GM04504 (cell line): ENCODE measurements around the gene MAGI1.
A peak's percentile ranks its signal among the peaks of the same experiment; 100 is the strongest.
"Not testable (repeated sequence)": the region's sequence is repeated elsewhere in the genome, so short reads cannot be mapped to it uniquely, and the experiment has no call there.

Source experiments
- DNase-seq: peaks from one replicate; pipeline ENCODE4 v3.0.0-alpha.2; 2012; ENCODE audit warnings: low read depth

The MAGI1 gene

DNA sequence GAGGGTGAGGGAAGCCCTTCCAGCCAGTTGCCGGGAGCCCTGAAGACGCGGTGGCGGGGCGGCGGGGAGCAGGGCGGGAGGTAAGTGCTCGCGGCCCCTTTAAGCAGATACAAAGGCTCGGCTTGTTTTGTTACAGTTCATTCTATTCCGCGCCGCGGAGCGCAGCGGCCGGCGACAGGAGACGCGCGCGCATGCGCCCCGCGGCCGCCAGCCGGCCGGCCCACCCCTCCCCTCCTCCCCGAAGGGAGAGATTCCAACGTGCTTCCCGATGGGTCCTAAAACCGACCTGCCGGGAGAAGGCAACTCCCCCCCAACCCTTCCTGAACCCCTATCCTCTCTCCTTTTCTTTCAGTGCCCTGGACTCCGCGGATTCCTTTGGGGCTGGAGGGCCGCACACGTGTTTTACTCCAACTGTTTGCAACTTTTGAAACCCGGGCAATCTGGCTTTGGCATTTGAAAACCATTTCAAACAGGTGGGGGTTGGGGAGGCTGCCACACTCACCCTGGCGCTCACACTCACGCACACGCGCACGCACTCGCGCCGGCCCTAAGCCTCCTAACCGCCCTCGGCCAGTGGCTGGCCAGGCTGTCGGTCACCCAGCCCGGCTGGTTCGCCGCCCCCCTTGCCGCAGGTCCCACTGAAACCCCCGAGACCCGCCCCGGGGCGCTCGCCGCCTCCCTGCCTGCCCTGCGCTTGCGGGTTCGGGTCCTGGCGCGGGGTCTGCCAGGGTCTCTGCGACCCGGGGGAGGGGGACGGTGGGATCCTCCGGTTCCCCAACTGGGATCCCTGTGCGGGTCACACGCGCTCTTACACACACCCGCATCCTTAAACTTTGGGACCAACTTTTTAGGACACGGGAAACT is at the start of gene MAGI1:
Gene MAGI1, minus strand, starts transcription at position 193 of the 864 bp plus-strand sequence. CDS start 610 bp downstream, outside the sequence.
- peak; percentile 92 for DNase-seq

- DNase-seq: no peak
These were observed 45.1 kb upstream of the MAGI1 start for GRCh38 chr3:66083784-66084213.

DNA sequence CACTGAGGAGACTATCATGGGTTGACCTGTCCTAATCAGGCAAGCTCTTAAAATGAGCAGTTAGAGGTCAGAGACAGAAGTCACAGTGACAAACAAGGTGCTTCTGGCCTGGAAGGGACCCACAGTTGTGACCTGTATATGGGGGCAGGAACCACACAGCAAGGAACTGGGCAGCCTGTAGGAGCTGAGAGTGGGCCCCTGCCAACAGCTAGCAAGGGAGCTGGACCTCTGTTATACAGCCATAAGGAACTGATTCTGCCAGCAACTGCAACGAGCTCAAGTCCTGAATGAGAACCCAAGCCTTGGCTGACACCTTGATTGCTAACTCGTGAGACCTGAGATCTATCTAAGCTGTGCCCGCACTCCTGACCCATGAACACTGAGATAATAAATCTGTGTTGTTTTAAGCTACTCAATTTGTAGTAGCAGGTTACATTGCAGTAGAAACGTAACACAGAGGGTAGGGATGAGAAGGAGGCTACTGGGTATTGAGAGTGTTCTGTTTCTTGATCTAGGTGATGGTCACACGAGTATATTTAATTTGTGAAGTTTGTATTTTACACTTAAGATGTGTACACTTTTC is 44.5 kb upstream of the MAGI1 start:
- DNase-seq: no peak

- DNase-seq: no peak
These were observed 44.0 kb upstream of the MAGI1 start for GRCh38 chr3:66082679-66083078.

DNA sequence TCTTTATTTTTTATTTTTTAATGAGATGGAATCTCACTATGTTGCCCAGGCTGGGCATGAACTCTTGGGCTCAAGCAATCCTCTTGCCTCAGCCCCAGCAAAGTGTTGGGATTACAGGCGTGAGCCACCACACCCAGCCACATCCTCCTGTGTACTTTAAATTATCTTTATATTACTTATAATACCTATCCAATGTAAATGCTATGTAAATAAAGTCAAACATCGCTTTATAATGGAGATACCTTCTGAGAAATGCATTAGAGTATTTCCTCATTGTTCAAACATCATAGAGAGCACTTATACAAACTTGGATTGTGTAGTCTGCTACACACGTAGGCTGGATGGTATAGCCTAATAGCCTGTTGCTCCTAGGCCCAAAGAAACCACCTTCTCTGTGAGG is 41.4 kb upstream of the MAGI1 start:
- no peak for DNase-seq

- DNase-seq: no peak
These were observed 39.3 kb upstream of the MAGI1 start for GRCh38 chr3:66077973-66078372.

DNA sequence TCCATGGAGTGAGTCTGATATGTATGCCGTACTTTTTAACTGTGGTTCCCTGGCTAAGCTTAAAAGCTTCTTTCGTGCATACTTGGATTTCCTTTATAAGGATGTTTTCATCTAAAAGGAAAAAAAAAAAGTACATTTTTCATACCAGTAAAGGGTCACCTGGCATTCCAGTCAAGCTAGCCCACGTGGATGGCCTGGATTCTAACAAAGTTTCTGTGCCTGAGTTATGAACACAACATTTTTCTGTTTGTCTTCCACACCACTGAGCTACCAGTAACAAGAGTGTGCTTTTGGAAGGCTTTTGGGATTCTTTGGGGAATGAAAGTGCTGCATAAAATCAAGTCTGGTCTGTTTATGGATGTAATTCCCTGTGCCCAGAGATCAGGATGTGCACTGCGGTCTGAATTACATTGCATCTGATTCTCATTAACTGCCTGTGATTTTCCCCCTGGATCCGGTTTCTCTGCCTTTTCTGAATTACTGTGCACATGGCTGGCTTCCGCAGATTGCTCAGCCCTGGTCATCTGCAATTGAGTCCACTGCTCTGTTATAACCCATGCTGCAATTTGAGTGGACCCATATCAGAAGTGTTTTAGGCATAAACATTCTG is 38.2 kb upstream of the MAGI1 start:
- peak; percentile 78 for DNase-seq

GRCh38 chr3:66075281-66075680 is 36.6 kb upstream of the MAGI1 start:
- peak; percentile 46 for DNase-seq

GRCh38 chr3:66073464-66074141 is 34.9 kb upstream of the MAGI1 start:
- no peak for DNase-seq

DNA sequence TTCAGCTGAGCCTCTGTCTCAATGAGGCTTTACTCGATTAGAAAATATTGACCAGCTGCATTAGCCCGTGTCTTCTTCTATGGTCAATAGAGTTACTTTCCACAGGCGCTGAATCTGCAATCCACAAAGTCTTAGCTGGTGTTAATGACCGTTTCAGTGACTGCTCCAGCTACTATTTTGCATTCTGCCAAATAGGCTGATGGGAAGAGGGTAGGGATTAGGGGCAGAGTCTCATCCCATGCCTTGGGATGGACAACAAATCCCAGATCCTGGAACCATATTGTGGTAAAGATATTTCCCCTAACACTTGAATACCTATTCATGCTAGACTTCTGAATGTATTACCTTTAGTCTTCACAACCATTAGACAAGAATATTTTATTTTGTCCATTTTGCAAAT is 29.5 kb upstream of the MAGI1 start:
- DNase-seq: no peak

DNA sequence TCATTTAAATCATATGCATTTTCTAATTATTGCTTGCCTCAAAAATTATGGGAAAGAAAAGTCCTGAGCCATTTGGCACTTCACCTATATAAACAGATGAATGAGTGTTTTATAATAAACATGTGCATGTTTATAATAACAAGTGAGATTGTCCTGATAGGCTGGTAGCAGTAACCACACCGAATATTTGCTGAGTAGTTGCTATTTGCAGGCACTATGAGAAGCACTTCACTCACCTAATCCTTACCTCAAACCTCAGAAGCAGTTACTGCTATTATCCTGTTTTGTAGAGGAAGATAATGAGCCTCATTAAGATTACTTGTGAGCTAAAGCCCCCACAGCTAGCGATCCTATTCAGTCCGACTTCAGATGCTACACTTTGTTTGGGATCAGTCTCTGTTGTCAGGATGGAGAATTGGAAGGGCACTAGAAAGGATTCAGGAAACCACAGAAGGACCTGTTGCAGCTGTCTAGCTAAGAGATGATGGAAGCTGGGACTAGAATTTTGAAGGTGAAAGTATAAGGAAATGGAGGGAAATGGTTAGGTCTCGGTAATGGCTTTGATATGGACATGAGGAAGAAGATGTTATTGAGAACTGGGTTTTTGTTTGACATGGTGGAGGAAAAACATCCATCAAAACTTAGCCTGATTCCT is 28.4 kb upstream of the MAGI1 start:
- no peak for DNase-seq

DNA sequence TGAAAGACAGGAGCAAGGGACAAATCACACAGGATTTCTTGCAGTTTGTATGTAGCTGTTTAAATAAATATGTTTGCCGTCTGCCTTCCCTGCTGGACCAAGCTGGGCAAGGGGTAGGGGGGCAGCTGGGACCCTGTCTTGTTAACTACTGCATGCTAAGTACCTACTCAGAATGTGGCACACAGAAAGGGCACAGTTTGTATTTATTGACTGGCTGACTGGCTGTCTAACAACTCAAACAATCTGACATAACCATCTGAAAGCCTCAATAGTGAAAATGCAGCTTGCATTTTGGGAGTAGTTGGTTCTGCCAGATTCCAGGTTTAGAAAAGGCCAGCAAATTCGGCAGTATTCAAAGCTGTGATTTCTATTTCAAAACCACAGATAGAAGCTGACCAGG is 16.6 kb upstream of the MAGI1 start:
- DNase-seq: no peak

GRCh38 chr3:66053550-66054094 is 14.9 kb upstream of the MAGI1 start:
- no peak for DNase-seq

DNA sequence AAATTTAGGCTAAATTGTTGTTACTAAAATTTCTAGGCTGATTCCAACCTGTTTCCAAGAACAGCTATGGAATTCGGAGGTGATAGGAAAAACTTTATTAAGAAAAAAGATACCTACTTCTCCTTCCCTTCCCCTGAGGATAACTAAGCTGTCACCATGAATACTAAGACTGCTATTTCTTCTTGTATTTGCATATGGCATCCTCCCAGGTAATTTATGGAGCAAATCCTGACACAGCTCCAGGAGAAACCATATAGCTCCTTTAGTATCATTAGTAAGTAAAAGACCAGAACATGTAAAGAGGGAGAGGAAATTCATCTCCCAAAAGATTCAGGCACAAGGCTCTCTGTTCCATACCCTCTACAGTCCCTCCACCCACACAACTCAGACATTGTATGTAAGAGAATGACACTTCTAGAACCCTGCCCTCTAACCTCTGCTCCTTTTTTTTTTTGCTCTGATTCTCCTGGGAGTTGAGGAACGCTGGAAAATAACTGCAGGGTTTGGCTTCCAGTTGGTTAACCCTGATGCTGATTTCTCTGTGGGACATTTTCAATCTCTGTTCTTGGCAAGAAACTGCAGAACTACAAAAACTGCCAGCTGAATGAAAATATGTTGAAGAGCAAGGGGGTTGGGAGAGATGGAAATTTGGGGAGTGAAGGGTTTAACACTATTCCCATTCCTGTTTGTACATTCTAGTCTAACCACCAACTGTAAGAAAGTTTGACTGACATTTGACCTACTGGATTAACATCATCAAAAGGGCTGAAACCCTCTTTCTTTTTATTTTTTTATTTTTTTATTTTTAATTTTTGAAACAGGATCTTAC is 14.2 kb upstream of the MAGI1 start:
- no peak for DNase-seq

GRCh38 chr3:66050821-66051220 is 12.1 kb upstream of the MAGI1 start:
- DNase-seq: no peak

DNA sequence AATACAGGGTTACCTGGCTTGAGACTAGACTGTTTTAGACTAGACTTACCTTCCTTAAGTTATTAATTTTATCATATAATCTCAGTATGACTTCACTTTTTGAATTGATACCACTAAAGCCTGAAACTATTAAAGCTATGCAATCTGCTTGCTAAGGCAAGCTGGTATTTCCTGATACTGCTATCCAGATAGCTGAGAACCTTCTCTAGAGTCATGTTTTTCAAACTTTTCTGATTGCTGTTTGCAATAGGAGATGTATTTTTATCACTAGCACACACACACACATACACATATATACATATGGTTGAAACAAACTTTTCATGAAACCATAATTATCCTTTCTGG is 9.3 kb upstream of the MAGI1 start:
- DNase-seq: no peak

DNA sequence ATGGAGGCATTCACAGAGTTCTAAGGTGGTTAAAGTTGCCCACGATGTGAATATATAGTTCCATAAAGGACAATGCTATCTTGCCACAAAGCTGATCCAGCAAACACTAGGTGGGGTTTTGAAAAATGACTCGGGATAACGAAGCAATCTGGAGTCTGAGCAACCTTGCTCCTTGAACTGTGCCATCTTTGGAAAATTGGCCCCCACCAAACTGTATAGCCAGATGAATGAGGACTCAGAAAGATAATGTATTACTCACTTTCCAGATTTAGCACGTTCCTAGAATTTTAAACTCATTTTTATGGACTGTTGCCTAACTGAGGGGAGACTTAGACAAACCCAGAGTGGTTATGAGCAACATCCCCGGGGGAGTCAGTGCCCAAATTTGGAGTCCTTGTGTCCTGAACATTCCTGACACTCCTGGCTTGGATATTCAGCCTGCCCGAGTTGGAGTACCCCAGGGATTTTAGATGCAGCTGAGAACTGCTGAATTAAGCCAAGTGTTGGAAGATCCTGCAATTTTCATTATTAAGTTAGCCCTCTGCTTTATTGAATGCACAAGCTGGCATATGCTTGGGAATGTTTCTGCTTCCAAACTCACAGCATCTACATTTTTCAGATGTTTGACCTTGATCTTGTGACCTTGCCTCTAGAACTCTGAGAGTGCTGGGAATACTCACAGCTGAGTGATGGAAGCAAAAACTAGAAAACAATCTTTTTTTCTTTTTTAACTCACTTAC is 8.8 kb upstream of the MAGI1 start:
- DNase-seq: peak; percentile 86

DNA sequence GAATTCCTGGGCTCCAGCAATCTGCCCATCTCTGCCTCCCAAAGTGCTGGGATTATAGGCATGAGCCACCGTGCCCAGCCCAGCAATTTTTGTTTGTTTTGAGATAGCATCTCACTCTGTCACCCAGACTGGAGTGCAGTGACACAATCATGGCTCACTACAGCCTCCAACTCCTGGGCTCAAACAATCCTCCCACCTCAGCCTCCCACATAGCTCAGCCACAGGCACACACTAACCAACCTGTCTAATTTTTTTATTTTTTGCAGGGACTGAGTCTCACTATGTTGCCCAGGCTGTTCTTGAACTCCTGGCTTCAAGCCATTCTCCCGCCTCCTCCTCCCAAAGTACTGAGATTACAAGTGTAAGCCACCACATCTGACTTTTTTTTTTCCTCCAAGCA is 7.6 kb upstream of the MAGI1 start:
- not testable (repeated sequence) for DNase-seq

DNA sequence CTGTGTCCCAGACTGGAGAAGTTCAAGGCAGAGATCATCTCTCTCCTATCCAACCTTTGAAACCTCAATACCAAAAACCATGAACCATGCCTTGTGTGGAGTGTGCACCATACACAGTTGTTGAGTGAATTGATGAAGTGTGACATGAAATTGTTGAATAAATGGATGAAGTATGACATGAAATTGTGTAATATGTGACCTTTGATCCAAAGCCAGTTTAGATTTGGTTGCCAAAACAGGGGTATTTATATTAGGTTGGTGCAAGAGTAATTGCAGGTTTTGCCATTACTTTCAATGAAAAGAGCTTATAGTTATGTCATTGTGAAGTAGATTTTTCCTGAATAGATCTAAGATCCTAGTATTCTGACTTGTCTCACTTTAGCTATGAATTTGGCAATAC is 3.1 kb upstream of the MAGI1 start:
- DNase-seq: no peak

GRCh38 chr3:66041116-66041515 is 2.4 kb upstream of the MAGI1 start:
- DNase-seq: no peak

GRCh38 chr3:66039590-66039887 is 821 bp upstream of the MAGI1 start:
- no peak for DNase-seq
